ENCODE results near the gene WDR81. TPM values are rescaled to one million over a fixed set of nuclear protein-coding genes. Genes with fewer than 3 reads are reported as not detected.
A peak's percentile ranks its signal among the peaks of the same experiment; 100 is the strongest.

The WDR81 gene
- total RNA-seq, 1 experiment from 2014 or later = 19.4 TPM

GRCh38 chr17:1783271-1783670, 58.8 kb downstream of the WDR81 start:
- ChIA-PET POLR2A (ENCODE audit: low non-redundant PET) (no interaction called here), CTCF (interaction anchor here (0.5 to 1.4 kb wide), 5 partner anchors 60 to 134 kb away, joined by 3 to 10 read pairs (median 4); no protein-coding TSS in a partner anchor)
- peaks cover 26% of the 10 kb centered on the region for H3K4me1 ChIP-seq (ENCODE audit: insufficient read depth, low read length, poor library complexity, severe bottlenecking)
- DNase-seq (ENCODE audit: low spot score) = no peak
- peak overlapping the region; percentile 46 for H3K27ac ChIP-seq (ENCODE audit: low read depth, low read length, poor library complexity, severe bottlenecking)
- intact Hi-C loops (cut with micrococcal nuclease; ENCODE audit: unreplicated experiment) = no loop called here
- TF ChIP-seq EZH2 (IDR thresholded peaks at IDR 0.05; ENCODE audit: borderline replicate concordance, low read depth, low read length, poor library complexity, severe bottlenecking) = no peak
- TF ChIP-seq, protein P1, sequence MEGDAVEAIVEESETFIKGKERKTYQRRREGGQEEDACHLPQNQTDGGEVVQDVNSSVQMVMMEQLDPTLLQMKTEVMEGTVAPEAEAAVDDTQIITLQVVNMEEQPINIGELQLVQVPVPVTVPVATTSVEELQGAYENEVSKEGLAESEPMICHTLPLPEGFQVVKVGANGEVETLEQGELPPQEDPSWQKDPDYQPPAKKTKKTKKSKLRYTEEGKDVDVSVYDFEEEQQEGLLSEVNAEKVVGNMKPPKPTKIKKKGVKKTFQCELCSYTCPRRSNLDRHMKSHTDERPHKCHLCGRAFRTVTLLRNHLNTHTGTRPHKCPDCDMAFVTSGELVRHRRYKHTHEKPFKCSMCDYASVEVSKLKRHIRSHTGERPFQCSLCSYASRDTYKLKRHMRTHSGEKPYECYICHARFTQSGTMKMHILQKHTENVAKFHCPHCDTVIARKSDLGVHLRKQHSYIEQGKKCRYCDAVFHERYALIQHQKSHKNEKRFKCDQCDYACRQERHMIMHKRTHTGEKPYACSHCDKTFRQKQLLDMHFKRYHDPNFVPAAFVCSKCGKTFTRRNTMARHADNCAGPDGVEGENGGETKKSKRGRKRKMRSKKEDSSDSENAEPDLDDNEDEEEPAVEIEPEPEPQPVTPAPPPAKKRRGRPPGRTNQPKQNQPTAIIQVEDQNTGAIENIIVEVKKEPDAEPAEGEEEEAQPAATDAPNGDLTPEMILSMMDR (conservative IDR thresholded peaks at IDR 0.05; ENCODE audit: low read depth, low read length) = no peak
- H3K27me3 ChIP-seq (replicated peaks; ENCODE audit: insufficient read depth, low read depth, low read length, poor library complexity) = no peaks in the 10 kb centered on the region
- H3K4me3 ChIP-seq (ENCODE audit: low read depth, low read length, poor library complexity, severe bottlenecking) = no peak overlapping the region
- BruUV-seq (replicated peaks) = no TSS peak
- peaks cover 42% of the 10 kb centered on the region for H3K36me3 ChIP-seq (ENCODE audit: insufficient read depth, low read length, poor library complexity, severe bottlenecking)
- no peaks in the 10 kb centered on the region for H3K9me3 ChIP-seq (ENCODE audit: low read depth, low read length, poor library complexity, severe bottlenecking)

GRCh38 chr17:1783834-1784611, 59.5 kb downstream of the WDR81 start:
- Histone ChIP-seq H3K9me3 (ENCODE audit: low read depth, low read length, poor library complexity, severe bottlenecking) (no peaks in the 10 kb centered on the region), H3K4me3 (ENCODE audit: low read depth, low read length, poor library complexity, severe bottlenecking) (no peak overlapping the region), H3K27me3 (replicated peaks; ENCODE audit: insufficient read depth, low read depth, low read length, poor library complexity) (no peaks in the 10 kb centered on the region), H3K27ac (ENCODE audit: low read depth, low read length, poor library complexity, severe bottlenecking) (peak overlapping the region; percentile 46), H3K4me1 (ENCODE audit: insufficient read depth, low read length, poor library complexity, severe bottlenecking) (peaks cover 26% of the 10 kb centered on the region), H3K36me3 (ENCODE audit: insufficient read depth, low read length, poor library complexity, severe bottlenecking) (peaks cover 36% of the 10 kb centered on the region)
- TF ChIP-seq, protein P1 (conservative IDR thresholded peaks at IDR 0.05; ENCODE audit: low read depth, low read length) = peak; percentile 67
- no peak for TF ChIP-seq EZH2 (IDR thresholded peaks at IDR 0.05; ENCODE audit: borderline replicate concordance, low read depth, low read length, poor library complexity, severe bottlenecking)
- POLR2A ChIA-PET (ENCODE audit: low non-redundant PET) = no interaction called here
- CTCF ChIA-PET = interaction anchor here (0.5 to 1.4 kb wide), 5 partner anchors 61 to 135 kb away, joined by 3 to 10 read pairs (median 4); no protein-coding TSS in a partner anchor
- no TSS peak for BruUV-seq (replicated peaks)
- intact Hi-C loops (cut with micrococcal nuclease; ENCODE audit: unreplicated experiment) = loop anchor here (1.0 kb wide), 1 partner anchor 62 kb away; no protein-coding TSS in a partner anchor
- peak; percentile 57 for DNase-seq (ENCODE audit: low spot score)

DNA sequence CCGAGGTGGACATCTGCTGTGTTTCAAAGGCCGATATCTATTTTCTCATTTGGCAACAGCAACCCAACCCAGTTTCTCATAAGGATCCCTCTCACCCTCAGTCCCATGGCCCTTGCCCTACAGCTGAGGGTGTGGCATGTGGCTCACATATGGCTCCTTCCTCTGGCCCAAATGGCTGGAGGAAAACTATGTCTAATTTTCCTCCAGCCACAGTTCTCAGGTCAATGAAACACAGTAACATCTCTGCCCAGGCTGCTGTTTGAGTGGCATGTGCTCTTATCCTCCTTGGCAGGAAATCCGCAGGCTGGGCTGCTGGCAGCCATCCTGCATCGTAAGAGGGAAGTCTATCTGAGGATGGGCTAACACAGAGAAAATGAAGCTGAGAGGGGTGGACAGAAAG, 61.4 kb downstream of the WDR81 start:
- ChIA-PET POLR2A (ENCODE audit: low non-redundant PET) (no interaction called here), CTCF (interaction anchor here (0.7 kb wide), 1 partner anchor 36 kb away, joined by 3 read pairs; no protein-coding TSS in a partner anchor)
- DNase-seq (ENCODE audit: low spot score) = no peak
- no TSS peak for BruUV-seq (replicated peaks)
- Histone ChIP-seq H3K4me1 (ENCODE audit: insufficient read depth, low read length, poor library complexity, severe bottlenecking) (peaks cover 10% of the 10 kb centered on the region), H3K36me3 (ENCODE audit: insufficient read depth, low read length, poor library complexity, severe bottlenecking) (peaks cover 36% of the 10 kb centered on the region), H3K4me3 (ENCODE audit: low read depth, low read length, poor library complexity, severe bottlenecking) (no peak overlapping the region), H3K27ac (ENCODE audit: low read depth, low read length, poor library complexity, severe bottlenecking) (no peak overlapping the region), H3K9me3 (ENCODE audit: low read depth, low read length, poor library complexity, severe bottlenecking) (no peaks in the 10 kb centered on the region), H3K27me3 (replicated peaks; ENCODE audit: insufficient read depth, low read depth, low read length, poor library complexity) (no peaks in the 10 kb centered on the region)
- intact Hi-C loops (cut with micrococcal nuclease; ENCODE audit: unreplicated experiment) = no loop called here
- no peak for TF ChIP-seq EZH2 (IDR thresholded peaks at IDR 0.05; ENCODE audit: borderline replicate concordance, low read depth, low read length, poor library complexity, severe bottlenecking)
- TF ChIP-seq, protein P1 (conservative IDR thresholded peaks at IDR 0.05; ENCODE audit: low read depth, low read length) = no peak
